Peyer's patch (tissue), 4 donors: ENCODE results near the gene ZFP28.

Source experiments
- POLR2A ChIP-seq, 2 donors: fragments of 450-650 bp; IDR thresholded peaks; one replicate each; pipeline ENCODE4 v1.5.1; 2017; ENCODE audit warnings: antibody characterized with exemption in 2 of 2, mild to moderate bottlenecking in 2 of 2, moderate library complexity in 2 of 2
- TF ChIP-seq, protein P1 (sequence below), 6 experiments: fragments of 450-650 bp in 4 of 6; fragments of 200-600 bp in 2 of 6; sonication (generic) in 1 of 6; IDR thresholded peaks; one replicate each; pipeline ENCODE4 v1.5.1; 2017 to 2019; ENCODE audit warnings: antibody characterized with exemption in 6 of 6, mild to moderate bottlenecking in 3 of 6, moderate library complexity in 1 of 6

GRCh38 chr19:56543776-56544175 lies 5.0 kb downstream of the ZFP28 start:
- TF ChIP-seq, protein P1, sequence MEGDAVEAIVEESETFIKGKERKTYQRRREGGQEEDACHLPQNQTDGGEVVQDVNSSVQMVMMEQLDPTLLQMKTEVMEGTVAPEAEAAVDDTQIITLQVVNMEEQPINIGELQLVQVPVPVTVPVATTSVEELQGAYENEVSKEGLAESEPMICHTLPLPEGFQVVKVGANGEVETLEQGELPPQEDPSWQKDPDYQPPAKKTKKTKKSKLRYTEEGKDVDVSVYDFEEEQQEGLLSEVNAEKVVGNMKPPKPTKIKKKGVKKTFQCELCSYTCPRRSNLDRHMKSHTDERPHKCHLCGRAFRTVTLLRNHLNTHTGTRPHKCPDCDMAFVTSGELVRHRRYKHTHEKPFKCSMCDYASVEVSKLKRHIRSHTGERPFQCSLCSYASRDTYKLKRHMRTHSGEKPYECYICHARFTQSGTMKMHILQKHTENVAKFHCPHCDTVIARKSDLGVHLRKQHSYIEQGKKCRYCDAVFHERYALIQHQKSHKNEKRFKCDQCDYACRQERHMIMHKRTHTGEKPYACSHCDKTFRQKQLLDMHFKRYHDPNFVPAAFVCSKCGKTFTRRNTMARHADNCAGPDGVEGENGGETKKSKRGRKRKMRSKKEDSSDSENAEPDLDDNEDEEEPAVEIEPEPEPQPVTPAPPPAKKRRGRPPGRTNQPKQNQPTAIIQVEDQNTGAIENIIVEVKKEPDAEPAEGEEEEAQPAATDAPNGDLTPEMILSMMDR (IDR thresholded peaks at IDR 0.05), result no peak
- TF ChIP-seq POLR2A (IDR thresholded peaks at IDR 0.05), result no peak
